ENCODE measurements around the gene AHCTF1.

Gene AHCTF1

DNA sequence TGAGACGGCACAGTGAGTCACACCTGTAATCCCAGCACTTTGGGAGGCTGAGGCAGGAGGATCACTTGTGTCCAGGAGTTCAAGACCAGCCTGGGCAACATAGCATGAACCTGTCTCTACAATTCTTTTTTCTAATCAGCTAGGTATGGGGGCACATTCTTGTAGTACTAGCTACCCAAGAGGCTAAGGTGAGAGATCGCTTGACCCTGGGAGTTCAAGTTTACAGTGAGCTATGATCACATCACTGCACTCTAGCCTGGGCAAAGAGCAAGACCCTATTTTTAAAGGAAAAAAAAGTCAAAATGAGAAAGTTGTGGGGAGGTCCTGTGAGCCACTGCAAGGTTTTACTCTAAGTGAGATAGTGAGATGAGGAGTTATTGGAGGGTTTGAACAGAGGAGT is 34.8 kb upstream of the AHCTF1 start:
- H3K4me3 ChIP-seq (replicated peaks; ENCODE audit: low read depth, low read length): no peak overlapping the region
- TF ChIP-seq, protein P1, sequence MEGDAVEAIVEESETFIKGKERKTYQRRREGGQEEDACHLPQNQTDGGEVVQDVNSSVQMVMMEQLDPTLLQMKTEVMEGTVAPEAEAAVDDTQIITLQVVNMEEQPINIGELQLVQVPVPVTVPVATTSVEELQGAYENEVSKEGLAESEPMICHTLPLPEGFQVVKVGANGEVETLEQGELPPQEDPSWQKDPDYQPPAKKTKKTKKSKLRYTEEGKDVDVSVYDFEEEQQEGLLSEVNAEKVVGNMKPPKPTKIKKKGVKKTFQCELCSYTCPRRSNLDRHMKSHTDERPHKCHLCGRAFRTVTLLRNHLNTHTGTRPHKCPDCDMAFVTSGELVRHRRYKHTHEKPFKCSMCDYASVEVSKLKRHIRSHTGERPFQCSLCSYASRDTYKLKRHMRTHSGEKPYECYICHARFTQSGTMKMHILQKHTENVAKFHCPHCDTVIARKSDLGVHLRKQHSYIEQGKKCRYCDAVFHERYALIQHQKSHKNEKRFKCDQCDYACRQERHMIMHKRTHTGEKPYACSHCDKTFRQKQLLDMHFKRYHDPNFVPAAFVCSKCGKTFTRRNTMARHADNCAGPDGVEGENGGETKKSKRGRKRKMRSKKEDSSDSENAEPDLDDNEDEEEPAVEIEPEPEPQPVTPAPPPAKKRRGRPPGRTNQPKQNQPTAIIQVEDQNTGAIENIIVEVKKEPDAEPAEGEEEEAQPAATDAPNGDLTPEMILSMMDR (IDR thresholded peaks at IDR 0.05; ENCODE audit: low read length, missing control alignments): no peak
- DNase-seq (ENCODE audit: low read depth): no peak

GRCh38 chr1:246959944-246960693 is 28.4 kb upstream of the AHCTF1 start:
- TF ChIP-seq, protein P1 (IDR thresholded peaks at IDR 0.05; ENCODE audit: low read length, missing control alignments): no peak
- DNase-seq (ENCODE audit: low read depth): peak; percentile 34
- no peak overlapping the region for H3K4me3 ChIP-seq (replicated peaks; ENCODE audit: low read depth, low read length)

- no peak for DNase-seq (ENCODE audit: low read depth)
- no peak overlapping the region for H3K4me3 ChIP-seq (replicated peaks; ENCODE audit: low read depth, low read length)
- TF ChIP-seq, protein P1 (IDR thresholded peaks at IDR 0.05; ENCODE audit: low read length, missing control alignments): no peak
Observed at GRCh38 chr1:246954126-246954525, 22.4 kb upstream of the AHCTF1 start.

DNA sequence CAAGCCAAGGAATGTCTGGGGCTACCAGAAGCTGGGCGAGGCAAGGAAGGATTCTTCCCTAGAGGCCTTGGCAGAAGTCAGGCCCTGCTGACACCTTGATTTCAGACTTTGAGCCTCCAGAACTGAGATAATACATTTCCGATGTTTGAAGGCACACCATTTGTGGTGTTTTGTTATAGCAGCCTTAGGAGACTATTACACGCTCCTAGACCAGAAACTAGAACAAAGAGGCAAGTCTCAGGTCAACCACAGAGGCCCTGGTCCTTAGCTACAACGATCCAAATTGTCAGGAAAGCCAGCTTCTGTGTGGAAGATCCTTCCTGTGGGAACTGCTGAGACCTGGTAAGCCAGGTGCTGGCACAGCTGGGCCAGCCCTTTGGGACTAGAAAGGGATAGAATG is 19.7 kb upstream of the AHCTF1 start:
- DNase-seq (ENCODE audit: low read depth): no peak
- TF ChIP-seq, protein P1 (IDR thresholded peaks at IDR 0.05; ENCODE audit: low read length, missing control alignments): no peak
- H3K4me3 ChIP-seq (replicated peaks; ENCODE audit: low read depth, low read length): no peak overlapping the region

DNA sequence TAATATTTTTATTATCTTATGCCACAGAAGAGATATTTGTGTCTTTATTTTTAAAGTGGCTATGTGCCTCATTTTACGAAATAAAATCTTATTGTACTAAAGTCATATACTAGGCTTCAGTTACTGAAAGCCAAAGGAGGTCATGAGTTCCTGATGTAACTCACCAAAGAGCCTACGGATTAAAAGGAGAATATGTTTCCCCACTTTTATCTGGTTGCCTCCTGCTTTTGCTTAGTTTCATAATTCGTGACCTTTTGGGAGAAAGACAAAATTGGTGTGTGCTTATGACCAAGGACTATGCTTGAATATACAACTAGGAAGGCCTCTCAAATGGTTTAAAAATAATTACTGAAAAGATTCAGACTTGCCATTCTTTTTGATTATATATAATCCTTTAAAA is 18.2 kb upstream of the AHCTF1 start:
- DNase-seq (ENCODE audit: low read depth): no peak

GRCh38 chr1:246947255-246947654 is 15.5 kb upstream of the AHCTF1 start:
- H3K4me3 ChIP-seq (replicated peaks; ENCODE audit: low read depth, low read length): no peak overlapping the region
- TF ChIP-seq, protein P1 (IDR thresholded peaks at IDR 0.05; ENCODE audit: low read length, missing control alignments): no peak
- peak; percentile 92 for DNase-seq (ENCODE audit: low read depth)

More for the DNA sequence above, 18.2 kb upstream of the AHCTF1 start:
- H3K4me3 ChIP-seq (replicated peaks; ENCODE audit: low read depth, low read length): no peak overlapping the region
- TF ChIP-seq, protein P1 (IDR thresholded peaks at IDR 0.05; ENCODE audit: low read length, missing control alignments): no peak

- H3K4me3 ChIP-seq (replicated peaks; ENCODE audit: low read depth, low read length): no peak overlapping the region
- TF ChIP-seq, protein P1 (IDR thresholded peaks at IDR 0.05; ENCODE audit: low read length, missing control alignments): no peak
- no peak for DNase-seq (ENCODE audit: low read depth)
Observed at GRCh38 chr1:246946366-246946765, 14.6 kb upstream of the AHCTF1 start.
